Ishikawa (cell line): ENCODE results near the gene MRPL57.

Source experiments
- CEBPB ChIP-seq: IDR thresholded peaks from 2 replicates; pipeline ENCODE4 v1.6.1; 2012
- CREB1 ChIP-seq: IDR thresholded peaks from 2 replicates; pipeline ENCODE4 v1.6.1; 2012; ENCODE audit warnings: low read depth
- EGR1 ChIP-seq: IDR thresholded peaks from 2 replicates; pipeline ENCODE4 v1.6.1; 2012
- EP300 ChIP-seq: IDR thresholded peaks from 2 replicates; pipeline ENCODE4 v1.6.1; 2012; ENCODE audit warnings: borderline replicate concordance
- FOXM1 ChIP-seq: IDR thresholded peaks from 2 replicates; pipeline ENCODE4 v1.6.1; 2012; ENCODE audit warnings: low read depth, borderline replicate concordance
- NFIC ChIP-seq: IDR thresholded peaks from 2 replicates; pipeline ENCODE4 v1.6.1; 2012
- RAD21 ChIP-seq: IDR thresholded peaks from 2 replicates; pipeline ENCODE4 v1.6.1; 2012; ENCODE audit warnings: low read depth
- TAF1 ChIP-seq: IDR thresholded peaks from 2 replicates; pipeline ENCODE4 v1.6.1; 2012; ENCODE audit warnings: low read depth, mild to moderate bottlenecking
- TCF12 ChIP-seq: IDR thresholded peaks from 2 replicates; pipeline ENCODE4 v1.6.1; 2012; ENCODE audit warnings: low read depth
- TEAD4 ChIP-seq: IDR thresholded peaks from 2 replicates; pipeline ENCODE4 v1.6.1; 2012
- YY1 ChIP-seq: IDR thresholded peaks from 2 replicates; pipeline ENCODE4 v1.6.1; 2012; ENCODE audit warnings: low read depth
- ZBTB7A ChIP-seq: IDR thresholded peaks from 2 replicates; pipeline ENCODE4 v1.6.1; 2012; ENCODE audit warnings: low read depth
- TF ChIP-seq, protein P1 (sequence below): IDR thresholded peaks from 2 replicates; pipeline ENCODE4 v1.6.1; 2012
- TF ChIP-seq, protein P2 (sequence below): IDR thresholded peaks from 2 replicates; pipeline ENCODE4 v1.6.1; 2012; ENCODE audit warnings: low read depth, mild to moderate bottlenecking
- TF ChIP-seq, protein P3 (sequence below): IDR thresholded peaks from 2 replicates; pipeline ENCODE4 v1.6.1; 2012

The MRPL57 gene

GRCh38 chr13:21219036-21219381 lies 42.6 kb downstream of the MRPL57 start:
- TF ChIP-seq TAF1 (no peak), EGR1 (no peak), NFIC (no peak), YY1 (no peak), TCF12 (no peak), EP300 (no peak), CEBPB (no peak), FOXM1 (no peak), CREB1 (no peak), RAD21 (no peak), ZBTB7A (no peak), TEAD4 (no peak)
- TF ChIP-seq, protein P1, sequence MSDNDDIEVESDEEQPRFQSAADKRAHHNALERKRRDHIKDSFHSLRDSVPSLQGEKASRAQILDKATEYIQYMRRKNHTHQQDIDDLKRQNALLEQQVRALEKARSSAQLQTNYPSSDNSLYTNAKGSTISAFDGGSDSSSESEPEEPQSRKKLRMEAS: no peak
- TF ChIP-seq, protein P2, sequence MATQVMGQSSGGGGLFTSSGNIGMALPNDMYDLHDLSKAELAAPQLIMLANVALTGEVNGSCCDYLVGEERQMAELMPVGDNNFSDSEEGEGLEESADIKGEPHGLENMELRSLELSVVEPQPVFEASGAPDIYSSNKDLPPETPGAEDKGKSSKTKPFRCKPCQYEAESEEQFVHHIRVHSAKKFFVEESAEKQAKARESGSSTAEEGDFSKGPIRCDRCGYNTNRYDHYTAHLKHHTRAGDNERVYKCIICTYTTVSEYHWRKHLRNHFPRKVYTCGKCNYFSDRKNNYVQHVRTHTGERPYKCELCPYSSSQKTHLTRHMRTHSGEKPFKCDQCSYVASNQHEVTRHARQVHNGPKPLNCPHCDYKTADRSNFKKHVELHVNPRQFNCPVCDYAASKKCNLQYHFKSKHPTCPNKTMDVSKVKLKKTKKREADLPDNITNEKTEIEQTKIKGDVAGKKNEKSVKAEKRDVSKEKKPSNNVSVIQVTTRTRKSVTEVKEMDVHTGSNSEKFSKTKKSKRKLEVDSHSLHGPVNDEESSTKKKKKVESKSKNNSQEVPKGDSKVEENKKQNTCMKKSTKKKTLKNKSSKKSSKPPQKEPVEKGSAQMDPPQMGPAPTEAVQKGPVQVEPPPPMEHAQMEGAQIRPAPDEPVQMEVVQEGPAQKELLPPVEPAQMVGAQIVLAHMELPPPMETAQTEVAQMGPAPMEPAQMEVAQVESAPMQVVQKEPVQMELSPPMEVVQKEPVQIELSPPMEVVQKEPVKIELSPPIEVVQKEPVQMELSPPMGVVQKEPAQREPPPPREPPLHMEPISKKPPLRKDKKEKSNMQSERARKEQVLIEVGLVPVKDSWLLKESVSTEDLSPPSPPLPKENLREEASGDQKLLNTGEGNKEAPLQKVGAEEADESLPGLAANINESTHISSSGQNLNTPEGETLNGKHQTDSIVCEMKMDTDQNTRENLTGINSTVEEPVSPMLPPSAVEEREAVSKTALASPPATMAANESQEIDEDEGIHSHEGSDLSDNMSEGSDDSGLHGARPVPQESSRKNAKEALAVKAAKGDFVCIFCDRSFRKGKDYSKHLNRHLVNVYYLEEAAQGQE: no peak
- TF ChIP-seq, protein P3, sequence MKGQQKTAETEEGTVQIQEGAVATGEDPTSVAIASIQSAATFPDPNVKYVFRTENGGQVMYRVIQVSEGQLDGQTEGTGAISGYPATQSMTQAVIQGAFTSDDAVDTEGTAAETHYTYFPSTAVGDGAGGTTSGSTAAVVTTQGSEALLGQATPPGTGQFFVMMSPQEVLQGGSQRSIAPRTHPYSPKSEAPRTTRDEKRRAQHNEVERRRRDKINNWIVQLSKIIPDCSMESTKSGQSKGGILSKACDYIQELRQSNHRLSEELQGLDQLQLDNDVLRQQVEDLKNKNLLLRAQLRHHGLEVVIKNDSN: no peak

- TF ChIP-seq YY1 (no peak), NFIC (peak; percentile 25; the same call in 1 of the 2 replicates)
These were observed 44.8 kb downstream of the MRPL57 start for GRCh38 chr13:21221268-21221667.

DNA sequence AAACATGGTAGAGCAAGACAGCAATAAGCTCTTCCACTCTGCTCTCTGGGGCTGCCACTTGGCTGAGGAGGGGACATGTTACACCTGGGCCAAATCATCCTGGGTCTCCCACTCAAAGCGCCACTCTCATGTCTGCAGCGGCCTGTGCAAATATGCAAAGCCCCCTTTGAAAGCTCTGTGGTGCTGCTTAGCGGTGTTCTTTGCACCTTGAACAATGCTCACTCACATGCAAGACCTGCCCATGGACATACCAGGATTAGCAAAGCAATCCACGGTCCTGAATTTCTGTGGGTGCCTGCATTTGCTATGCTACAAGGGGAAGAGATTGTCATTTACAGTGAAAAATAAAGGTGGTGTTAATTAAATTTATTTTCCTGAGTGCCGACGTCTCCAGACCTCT lies 48.6 kb downstream of the MRPL57 start:
- TF ChIP-seq EGR1: no peak
- no peak for TF ChIP-seq YY1
- no peak for TF ChIP-seq EP300
- TF ChIP-seq, protein P3: no peak
- no peak for TF ChIP-seq TCF12
- TF ChIP-seq, protein P2: no peak
- no peak for TF ChIP-seq CEBPB
- no peak for TF ChIP-seq RAD21
- TF ChIP-seq FOXM1: no peak
- TF ChIP-seq CREB1: no peak
- no peak for TF ChIP-seq TAF1
- TF ChIP-seq, protein P1: no peak
- TF ChIP-seq TEAD4: no peak
- no peak for TF ChIP-seq NFIC
- TF ChIP-seq ZBTB7A: no peak

- TF ChIP-seq ZBTB7A (no peak), TEAD4 (no peak), CREB1 (no peak), TAF1 (no peak), EP300 (no peak), TCF12 (no peak), YY1 (no peak), NFIC (no peak), RAD21 (no peak), CEBPB (no peak), FOXM1 (no peak), EGR1 (no peak)
- TF ChIP-seq, protein P1: no peak
- TF ChIP-seq, protein P2: no peak
- TF ChIP-seq, protein P3: no peak
These were observed 49.6 kb downstream of the MRPL57 start for GRCh38 chr13:21225841-21226581.
